ENCODE results near the gene RNF144A. TPM values are rescaled to one million over a fixed set of nuclear protein-coding genes. Genes with fewer than 3 reads are reported as not detected.

Gene RNF144A
- total RNA-seq, 1 donor from 2014 or later = 1.8 TPM

DNA sequence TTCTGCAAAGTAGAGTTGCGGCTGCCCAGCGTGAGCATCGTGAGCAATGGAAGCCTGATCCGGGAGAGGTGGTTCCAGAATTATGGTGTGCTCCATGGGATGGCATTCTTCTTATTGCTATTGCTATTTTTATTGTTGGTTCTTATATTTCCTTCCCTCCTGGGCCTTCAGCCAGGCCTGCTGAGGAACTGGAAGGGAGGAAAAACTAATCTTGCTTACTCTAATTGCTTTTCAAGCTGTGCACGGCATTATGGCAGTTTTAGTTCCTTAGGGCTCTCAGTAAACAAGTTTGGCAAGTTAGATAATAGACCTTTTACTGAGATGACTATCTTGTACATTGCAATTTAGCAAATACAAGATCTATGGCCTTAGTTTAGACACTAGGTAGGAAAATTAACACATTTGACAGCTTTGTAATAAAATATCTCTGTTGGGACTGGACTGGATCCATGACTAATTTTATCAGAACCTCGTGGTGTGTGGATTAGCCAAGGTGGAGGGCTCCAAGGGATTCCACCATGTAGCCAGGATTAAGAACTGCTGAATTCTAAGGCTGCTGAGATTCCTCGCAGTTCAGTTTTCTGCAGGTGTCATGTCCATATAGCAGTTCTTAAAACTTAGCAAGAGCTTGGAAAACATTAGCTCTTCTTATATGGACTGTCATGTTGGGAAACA is 33.6 kb upstream of the RNF144A start:
- DNase-seq (ENCODE audit: low spot score in 2 of 2) = no peak
- TF ChIP-seq, protein P1, sequence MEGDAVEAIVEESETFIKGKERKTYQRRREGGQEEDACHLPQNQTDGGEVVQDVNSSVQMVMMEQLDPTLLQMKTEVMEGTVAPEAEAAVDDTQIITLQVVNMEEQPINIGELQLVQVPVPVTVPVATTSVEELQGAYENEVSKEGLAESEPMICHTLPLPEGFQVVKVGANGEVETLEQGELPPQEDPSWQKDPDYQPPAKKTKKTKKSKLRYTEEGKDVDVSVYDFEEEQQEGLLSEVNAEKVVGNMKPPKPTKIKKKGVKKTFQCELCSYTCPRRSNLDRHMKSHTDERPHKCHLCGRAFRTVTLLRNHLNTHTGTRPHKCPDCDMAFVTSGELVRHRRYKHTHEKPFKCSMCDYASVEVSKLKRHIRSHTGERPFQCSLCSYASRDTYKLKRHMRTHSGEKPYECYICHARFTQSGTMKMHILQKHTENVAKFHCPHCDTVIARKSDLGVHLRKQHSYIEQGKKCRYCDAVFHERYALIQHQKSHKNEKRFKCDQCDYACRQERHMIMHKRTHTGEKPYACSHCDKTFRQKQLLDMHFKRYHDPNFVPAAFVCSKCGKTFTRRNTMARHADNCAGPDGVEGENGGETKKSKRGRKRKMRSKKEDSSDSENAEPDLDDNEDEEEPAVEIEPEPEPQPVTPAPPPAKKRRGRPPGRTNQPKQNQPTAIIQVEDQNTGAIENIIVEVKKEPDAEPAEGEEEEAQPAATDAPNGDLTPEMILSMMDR (IDR thresholded peaks at IDR 0.05) = no peak
- Histone ChIP-seq H3K9me3 (no peaks in the 10 kb centered on the region), H3K36me3 (no peaks in the 10 kb centered on the region), H3K27me3 (no peaks in the 10 kb centered on the region), H3K4me3 (no peak overlapping the region), H3K27ac (no peak overlapping the region), H3K4me1 (peaks cover 0 to 4% of the 10 kb centered on the region in 2 donors)
- intact Hi-C loops (cut with DNase I) = no loop called here

DNA sequence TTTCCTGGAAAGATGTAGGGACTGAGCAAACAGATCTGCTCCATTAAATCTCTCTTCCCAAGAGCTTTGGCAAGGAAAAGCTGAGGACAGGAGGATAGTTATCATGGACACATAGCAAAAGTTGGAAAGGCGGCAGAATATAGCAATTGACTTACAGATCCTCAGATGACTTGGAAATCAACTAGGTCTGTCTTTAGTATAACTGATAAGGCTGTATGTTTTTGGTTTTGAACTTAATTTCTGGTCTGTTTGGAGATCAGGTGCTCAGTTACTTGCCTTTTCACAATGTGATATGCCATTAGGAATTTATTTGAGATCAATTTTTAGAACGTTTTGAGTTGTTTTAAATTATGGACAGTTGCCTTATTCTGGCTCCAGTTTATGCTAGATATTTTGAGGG is 31.7 kb upstream of the RNF144A start:
- TF ChIP-seq, protein P1 (IDR thresholded peaks at IDR 0.05) = no peak
- H3K36me3 ChIP-seq = no peaks in the 10 kb centered on the region
- H3K27ac ChIP-seq = no peak overlapping the region
- no peaks in the 10 kb centered on the region for H3K4me1 ChIP-seq
- H3K4me3 ChIP-seq = no peak overlapping the region
- DNase-seq (ENCODE audit: low spot score in 2 of 2) = no peak
- intact Hi-C loops (cut with DNase I) = no loop called here
- no peaks in the 10 kb centered on the region for H3K9me3 ChIP-seq
- no peaks in the 10 kb centered on the region for H3K27me3 ChIP-seq

DNA sequence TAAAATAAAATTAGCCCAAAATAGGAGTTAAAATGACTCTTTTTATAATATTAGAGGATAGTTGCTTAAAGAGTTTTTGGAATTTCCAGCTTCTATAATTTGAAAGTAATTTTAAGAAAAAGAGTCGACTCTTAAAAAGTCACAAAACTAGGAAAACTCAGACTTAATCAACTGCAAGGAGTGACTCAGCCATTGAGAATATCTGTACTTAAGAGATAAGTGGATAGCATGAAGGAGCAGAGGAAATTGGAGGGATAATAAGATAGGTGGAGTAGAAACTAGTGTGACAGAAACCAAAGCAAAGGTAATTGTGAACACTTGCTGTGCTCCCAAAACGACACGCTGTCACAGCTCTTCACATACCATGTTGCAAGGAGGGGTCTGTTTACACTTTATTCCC is 31.2 kb upstream of the RNF144A start:
- Histone ChIP-seq H3K27ac (no peak overlapping the region), H3K36me3 (no peaks in the 10 kb centered on the region), H3K9me3 (no peaks in the 10 kb centered on the region), H3K4me1 (no peaks in the 10 kb centered on the region), H3K4me3 (no peak overlapping the region), H3K27me3 (no peaks in the 10 kb centered on the region)
- DNase-seq (ENCODE audit: low spot score in 2 of 2) = no peak
- intact Hi-C loops (cut with DNase I) = no loop called here
- TF ChIP-seq, protein P1 (IDR thresholded peaks at IDR 0.05) = no peak

DNA sequence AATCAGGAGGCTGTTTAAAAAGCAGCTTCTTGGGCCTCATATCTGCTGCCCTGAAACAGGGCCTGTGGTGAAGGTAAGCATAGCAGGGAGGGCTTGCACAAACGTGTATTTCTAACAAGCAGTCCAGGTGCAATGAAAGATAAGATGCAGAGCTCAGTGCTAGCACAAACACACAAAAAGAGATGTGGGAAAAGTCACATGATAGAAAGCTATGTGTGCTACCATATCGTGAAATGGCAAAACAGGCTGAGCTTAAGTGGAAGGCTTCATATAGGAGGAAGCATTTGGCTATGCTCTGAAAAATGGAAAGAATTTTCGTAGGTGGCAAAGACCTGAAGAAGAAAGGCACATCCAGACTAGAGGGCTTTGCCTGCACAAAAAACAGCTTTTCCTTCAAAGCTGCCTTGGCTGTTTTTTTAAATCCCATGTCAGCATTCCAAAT is 29.4 kb upstream of the RNF144A start:
- H3K36me3 ChIP-seq = no peaks in the 10 kb centered on the region
- no peaks in the 10 kb centered on the region for H3K27me3 ChIP-seq
- TF ChIP-seq, protein P1 (IDR thresholded peaks at IDR 0.05) = no peak
- intact Hi-C loops (cut with DNase I) = no loop called here
- DNase-seq (ENCODE audit: low spot score in 2 of 2) = no peak
- H3K4me1 ChIP-seq = no peaks in the 10 kb centered on the region
- H3K27ac ChIP-seq = no peak overlapping the region
- H3K4me3 ChIP-seq = no peak overlapping the region
- no peaks in the 10 kb centered on the region for H3K9me3 ChIP-seq

DNA sequence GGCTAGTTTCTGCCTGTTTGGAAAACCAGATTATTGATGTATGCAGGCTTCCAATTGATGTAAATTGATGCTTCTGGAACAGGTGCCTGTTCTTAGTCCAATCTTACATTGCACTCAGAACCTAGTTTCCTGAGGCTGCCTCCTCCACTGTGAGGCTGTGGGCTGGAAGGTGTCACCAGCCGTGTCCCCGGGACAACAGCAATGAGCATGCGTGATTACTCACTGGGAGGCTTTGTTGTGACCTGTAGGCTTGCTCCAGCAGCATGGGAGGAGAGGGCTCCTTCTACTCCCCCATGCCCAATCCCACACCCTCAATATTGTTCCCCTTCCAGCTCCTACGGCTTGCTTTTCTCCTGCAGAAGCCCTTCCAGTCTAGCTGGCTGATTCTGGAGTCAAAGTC is 28.5 kb upstream of the RNF144A start:
- Histone ChIP-seq H3K27ac (no peak overlapping the region), H3K4me3 (no peak overlapping the region), H3K4me1 (no peaks in the 10 kb centered on the region), H3K27me3 (no peaks in the 10 kb centered on the region), H3K9me3 (no peaks in the 10 kb centered on the region), H3K36me3 (no peaks in the 10 kb centered on the region)
- intact Hi-C loops (cut with DNase I) = no loop called here
- TF ChIP-seq, protein P1 (IDR thresholded peaks at IDR 0.05) = no peak
- no peak for DNase-seq (ENCODE audit: low spot score in 2 of 2)

Data from ascending aorta (tissue), 2 donors.